MM.1S (cell line): ENCODE data around the gene RNF111.

Source experiments
- DNase-seq: peaks from one replicate; pipeline ENCODE4 v3.0.0-alpha.2; 2015
- H2AFZ ChIP-seq: fragments of 300-600 bp; sonication (generic); 2 replicates; pipeline ENCODE4 v1.6.0; 2016; ENCODE audit warnings: antibody characterized with exemption, low read length
- H3F3A ChIP-seq: fragments of 300-600 bp; sonication (generic); 2 replicates; pipeline ENCODE4 v1.6.1; 2016; ENCODE audit warnings: mild to moderate bottlenecking, antibody characterized with exemption, low read length, moderate library complexity, mixed read lengths; ENCODE audit not compliant: insufficient read depth
- H3K27ac ChIP-seq: fragments of 300-600 bp; sonication (generic); 2 replicates; pipeline ENCODE4 v1.5.1; 2016; ENCODE audit warnings: mild to moderate bottlenecking, low read length
- H3K27me3 ChIP-seq: fragments of 300-600 bp; sonication (generic); replicated peaks from 2 replicates; pipeline ENCODE4 v1.6.0; 2016; ENCODE audit warnings: low read length; ENCODE audit not compliant: insufficient read depth
- H3K36me3 ChIP-seq: fragments of 300-600 bp; sonication (generic); replicated peaks from 2 replicates; pipeline ENCODE4 v1.6.1; 2016; ENCODE audit warnings: mild to moderate bottlenecking, low read length, mixed read lengths; ENCODE audit not compliant: insufficient read depth
- H3K4me1 ChIP-seq: fragments of 300-600 bp; sonication (generic); 2 replicates; pipeline ENCODE4 v1.6.1; 2016; ENCODE audit warnings: low read length, mixed read lengths
- H3K4me2 ChIP-seq: fragments of 300-600 bp; sonication (generic); 2 replicates; pipeline ENCODE4 v1.6.0; 2016; ENCODE audit warnings: low read depth, low read length
- H3K4me3 ChIP-seq: fragments of 300-600 bp; sonication (generic); 2 replicates; pipeline ENCODE4 v1.5.1; 2016; ENCODE audit warnings: low read length, mixed read lengths
- H3K79me2 ChIP-seq: fragments of 300-600 bp; sonication (generic); 2 replicates; pipeline ENCODE4 v1.6.1; 2016; ENCODE audit warnings: mixed run types, low read length, mixed read lengths
- H3K9ac ChIP-seq: fragments of 300-600 bp; sonication (generic); 2 replicates; pipeline ENCODE4 v1.6.1; 2016; ENCODE audit warnings: low read length, mixed read lengths
- H3K9me2 ChIP-seq: fragments of 300-600 bp; sonication (generic); replicated peaks from 2 replicates; pipeline ENCODE4 v1.6.1; 2016; ENCODE audit warnings: mild to moderate bottlenecking, low read length, mixed read lengths; ENCODE audit not compliant: insufficient read depth
- H3K9me3 ChIP-seq: fragments of 300-600 bp; sonication (generic); replicated peaks from 2 replicates; pipeline ENCODE4 v1.6.1; 2016; ENCODE audit warnings: mild to moderate bottlenecking, low read length, mixed read lengths; ENCODE audit not compliant: insufficient read depth
- H4K20me1 ChIP-seq: fragments of 300-600 bp; sonication (generic); 2 replicates; pipeline ENCODE4 v1.6.1; 2016; ENCODE audit warnings: mild to moderate bottlenecking, low read length, moderate library complexity, mixed read lengths; ENCODE audit not compliant: insufficient read depth
- CTCF ChIP-seq: fragments of 300-600 bp; sonication (generic); IDR thresholded peaks from 2 replicates; pipeline ENCODE4 v1.5.1; 2016; ENCODE audit warnings: antibody characterized with exemption, low read length, mixed read lengths
- EZH2 ChIP-seq: fragments of 300-600 bp; sonication (generic); optimal IDR thresholded peaks from 2 replicates; pipeline ENCODE3; 2017; ENCODE audit warnings: low read depth, mild to moderate bottlenecking, antibody characterized with exemption, low read length, mixed read lengths
- EZH2phosphoT487 ChIP-seq: fragments of 300-600 bp; sonication (generic); IDR thresholded peaks from 2 replicates; pipeline ENCODE4 v1.6.1; 2018; ENCODE audit warnings: antibody characterized with exemption, low read length

RNF111 gene

GRCh38 chr15:58952751-58953150 is 34.7 kb upstream of the RNF111 start:
- H3K4me3 ChIP-seq: no peak overlapping the region
- H4K20me1 ChIP-seq: no peaks in the 10 kb centered on the region
- H3K79me2 ChIP-seq: no peaks in the 10 kb centered on the region
- H3K9me2 ChIP-seq: no peaks in the 10 kb centered on the region
- H3K4me2 ChIP-seq: peak overlapping the region; percentile 2; the same call in 1 of the 2 replicates
- TF ChIP-seq CTCF (no peak), EZH2phosphoT487 (no peak), EZH2 (no peak)
- no peak overlapping the region for H3K27ac ChIP-seq
- no peaks in the 10 kb centered on the region for H3K27me3 ChIP-seq
- DNase-seq: peak; percentile 42
- peaks cover 18% of the 10 kb centered on the region for H3K4me1 ChIP-seq
- H3K9ac ChIP-seq: no peak overlapping the region
- no peaks in the 10 kb centered on the region for H3K36me3 ChIP-seq
- peak overlapping the region; percentile 9; the same call in 1 of the 2 replicates for H2AFZ ChIP-seq
- H3K9me3 ChIP-seq: no peaks in the 10 kb centered on the region
- no peaks in the 10 kb centered on the region for H3F3A ChIP-seq

DNA sequence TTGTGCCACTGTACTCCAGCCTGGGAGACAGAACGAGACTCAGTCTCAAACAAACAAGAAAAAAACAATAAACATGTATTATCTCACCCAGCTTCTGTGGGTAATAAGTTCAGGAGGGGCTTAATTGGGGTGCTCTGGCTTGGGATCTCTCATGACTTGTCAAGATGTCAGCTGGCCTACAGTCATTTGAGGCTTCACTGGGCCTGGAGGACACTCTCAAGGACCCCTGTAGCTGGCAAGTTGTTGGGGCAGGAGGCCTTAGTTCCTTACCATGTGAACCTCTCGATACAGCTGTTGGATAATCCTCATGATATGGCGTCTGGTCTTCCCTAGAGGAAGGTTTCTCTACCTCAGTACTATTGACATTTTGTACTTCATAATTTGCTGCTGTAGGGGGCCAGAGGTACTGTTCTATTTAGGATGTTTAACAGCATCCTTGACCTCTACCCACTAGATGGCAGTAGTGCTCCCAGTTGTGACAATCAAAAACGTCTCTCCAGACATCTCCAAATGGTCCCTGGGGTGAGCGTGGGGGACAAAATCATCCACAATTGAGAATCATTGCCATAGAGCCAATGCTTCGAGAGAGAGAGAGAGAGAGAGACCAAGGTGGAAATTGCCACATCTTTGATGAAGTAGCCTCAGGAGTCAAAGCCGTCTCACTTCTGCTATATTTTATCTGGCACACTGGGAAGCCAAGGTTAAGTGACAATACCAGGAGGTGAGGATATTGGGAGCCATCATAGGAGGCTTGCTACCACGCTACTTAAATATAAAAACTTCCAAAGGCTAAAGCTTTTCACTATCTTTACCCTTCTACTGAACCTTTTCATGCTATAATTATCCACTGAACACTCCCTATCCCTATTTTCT is 30.1 kb upstream of the RNF111 start:
- Histone ChIP-seq H3K4me1 (peaks cover 18% of the 10 kb centered on the region), H3K79me2 (no peaks in the 10 kb centered on the region), H3K4me2 (peak overlapping the region; percentile 50), H3K27me3 (no peaks in the 10 kb centered on the region), H3K9me2 (no peaks in the 10 kb centered on the region), H3K4me3 (peak overlapping the region; percentile 17; the same call in 1 of the 2 replicates), H3K36me3 (no peaks in the 10 kb centered on the region), H4K20me1 (no peaks in the 10 kb centered on the region), H3K9ac (no peak overlapping the region), H3K9me3 (no peaks in the 10 kb centered on the region), H3K27ac (no peak overlapping the region), H2AFZ (peak overlapping the region; percentile 67), H3F3A (no peaks in the 10 kb centered on the region)
- TF ChIP-seq EZH2: no peak
- peak; percentile 96 for TF ChIP-seq CTCF
- peak; percentile 89 for DNase-seq

- H3K4me2 ChIP-seq: no peak overlapping the region
- H3K4me3 ChIP-seq: no peak overlapping the region
- no peak overlapping the region for H3K27ac ChIP-seq
- no peaks in the 10 kb centered on the region for H3F3A ChIP-seq
- no peaks in the 10 kb centered on the region for H4K20me1 ChIP-seq
- no peaks in the 10 kb centered on the region for H3K36me3 ChIP-seq
- TF ChIP-seq EZH2 (no peak), CTCF (no peak), EZH2phosphoT487 (no peak)
- peaks cover 7% of the 10 kb centered on the region; the same call in 1 of the 2 replicates for H3K4me1 ChIP-seq
- no peaks in the 10 kb centered on the region for H3K9me3 ChIP-seq
- H3K9me2 ChIP-seq: no peaks in the 10 kb centered on the region
- no peak for DNase-seq
- no peak overlapping the region for H3K9ac ChIP-seq
- H2AFZ ChIP-seq: no peak overlapping the region
- H3K79me2 ChIP-seq: no peaks in the 10 kb centered on the region
- H3K27me3 ChIP-seq: no peaks in the 10 kb centered on the region
Observed at GRCh38 chr15:58958811-58959210, 28.7 kb upstream of the RNF111 start.
